HG03469 (cell line): ENCODE results near the gene ARHGAP6.
"Not testable (repeated sequence)": the region's sequence is repeated elsewhere in the genome, so short reads cannot be mapped to it uniquely, and the experiment has no call there.

Experiments
- ATAC-seq: cut with Tn5 transposase; IDR thresholded peaks from one replicate; pipeline ENCODE4 v1.9.1; 2021; ENCODE audit warnings: mild to moderate bottlenecking, moderate library complexity, moderate number of reproducible peaks; ENCODE audit not compliant: unreplicated experiment

ARHGAP6 gene

GRCh38 chrX:11533199-11533651, 132.5 kb downstream of the ARHGAP6 start:
- ATAC-seq: peak; percentile 68

DNA sequence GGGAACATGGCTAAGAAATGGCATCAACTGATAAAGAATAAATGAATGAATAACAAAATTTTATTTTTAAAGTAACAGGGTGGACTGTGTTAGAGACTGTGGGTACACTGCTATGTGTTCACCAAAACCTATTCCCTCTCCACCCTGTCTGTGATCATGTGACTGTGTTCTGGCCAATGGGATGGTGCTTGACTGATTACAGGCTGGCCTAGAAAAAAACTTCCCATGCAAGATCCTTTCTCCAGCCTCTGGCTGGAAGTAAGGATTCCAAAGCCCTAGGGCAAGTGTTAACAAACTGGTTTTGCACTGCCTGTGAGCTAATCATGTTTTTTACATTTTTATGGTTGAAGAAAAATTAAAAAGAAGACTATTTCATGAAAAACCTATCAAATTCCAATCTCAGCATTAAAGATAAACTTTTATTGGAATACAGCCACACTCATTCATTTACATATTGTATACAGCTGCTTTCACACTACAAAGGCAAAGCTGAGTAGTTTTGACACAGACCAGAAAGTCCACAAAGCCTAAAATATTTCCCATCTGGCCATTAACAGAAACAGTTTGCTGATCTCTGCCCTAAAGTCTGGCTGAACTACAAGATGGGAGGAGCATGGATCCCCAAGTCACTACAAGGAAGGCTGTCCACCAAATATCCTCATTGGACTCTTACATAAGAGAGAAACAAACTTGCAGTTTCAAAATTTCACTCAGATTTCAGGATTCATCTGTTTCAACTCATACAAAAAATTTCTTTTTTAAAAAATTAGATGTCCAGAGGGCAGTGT, 133.2 kb downstream of the ARHGAP6 start:
- no peak for ATAC-seq

- no peak for ATAC-seq
Measured at GRCh38 chrX:11531226-11531625, 134.5 kb downstream of the ARHGAP6 start.

DNA sequence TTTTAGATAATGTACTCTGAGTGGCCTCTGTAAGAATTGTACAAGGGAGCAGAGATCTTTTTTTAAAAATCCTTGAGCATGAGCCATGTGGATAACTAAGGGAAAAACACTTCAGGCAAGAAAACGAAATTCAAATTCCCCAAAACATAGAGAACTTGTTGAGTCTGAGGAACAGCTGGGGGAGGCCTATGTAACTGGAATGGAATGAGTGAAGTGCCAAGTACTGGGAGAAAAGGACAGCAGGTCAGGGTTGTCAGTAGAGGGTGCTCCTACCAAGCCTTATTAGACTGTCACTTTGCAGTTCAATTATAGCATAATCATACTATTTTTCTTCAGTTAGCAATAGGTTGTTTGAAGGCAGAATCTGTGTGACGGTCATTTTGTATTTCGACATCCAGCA, 135.1 kb downstream of the ARHGAP6 start:
- no peak for ATAC-seq

GRCh38 chrX:11528623-11529022, 137.1 kb downstream of the ARHGAP6 start:
- ATAC-seq: no peak

- ATAC-seq: no peak
Measured at GRCh38 chrX:11525685-11526084, 140.0 kb downstream of the ARHGAP6 start.

DNA sequence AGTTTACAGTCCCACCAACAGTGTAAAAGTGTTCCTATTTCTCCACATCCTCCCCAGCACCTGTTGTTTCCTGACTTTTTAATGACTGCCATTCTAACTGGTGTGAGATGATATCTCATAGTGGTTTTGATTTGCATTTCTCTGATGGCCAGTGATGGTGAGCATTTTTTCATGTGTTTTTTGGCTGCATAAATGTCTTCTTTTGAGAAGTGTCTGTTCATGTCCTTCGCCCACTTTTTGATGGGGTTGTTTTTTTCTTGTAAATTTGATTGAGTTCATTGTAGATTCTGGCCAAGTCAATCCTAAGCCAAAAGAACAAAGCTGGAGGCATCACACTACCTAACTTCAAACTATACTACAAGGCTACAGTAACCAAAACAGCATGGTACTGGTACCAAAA, 146.5 kb downstream of the ARHGAP6 start:
- not testable (repeated sequence) for ATAC-seq

GRCh38 chrX:11509786-11510185, 155.9 kb downstream of the ARHGAP6 start:
- no peak for ATAC-seq

GRCh38 chrX:11504234-11504633, 161.5 kb downstream of the ARHGAP6 start:
- ATAC-seq: no peak

- no peak for ATAC-seq
Measured at GRCh38 chrX:11499076-11500044, 166.4 kb downstream of the ARHGAP6 start.

DNA sequence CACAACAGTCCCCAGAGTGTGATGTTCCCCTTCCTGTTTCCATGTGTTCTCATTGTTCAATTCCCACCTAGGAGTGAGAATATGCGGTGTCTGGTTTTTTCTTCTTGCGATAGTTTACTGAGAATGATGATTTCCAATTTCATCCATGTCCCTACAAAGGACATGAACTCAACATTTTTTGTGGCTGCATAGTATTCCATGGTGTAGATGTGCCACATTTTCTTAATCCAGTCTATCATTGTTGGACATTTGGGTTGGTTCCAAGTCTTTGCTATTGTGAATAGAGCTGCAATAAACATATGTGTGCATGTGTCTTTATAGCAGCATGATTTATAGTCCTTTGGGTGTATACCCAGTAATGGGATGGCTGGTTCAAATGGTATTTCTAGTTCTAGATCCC, 174.3 kb downstream of the ARHGAP6 start:
- not testable (repeated sequence) for ATAC-seq

GRCh38 chrX:11484290-11484689, 181.4 kb downstream of the ARHGAP6 start:
- ATAC-seq: no peak

DNA sequence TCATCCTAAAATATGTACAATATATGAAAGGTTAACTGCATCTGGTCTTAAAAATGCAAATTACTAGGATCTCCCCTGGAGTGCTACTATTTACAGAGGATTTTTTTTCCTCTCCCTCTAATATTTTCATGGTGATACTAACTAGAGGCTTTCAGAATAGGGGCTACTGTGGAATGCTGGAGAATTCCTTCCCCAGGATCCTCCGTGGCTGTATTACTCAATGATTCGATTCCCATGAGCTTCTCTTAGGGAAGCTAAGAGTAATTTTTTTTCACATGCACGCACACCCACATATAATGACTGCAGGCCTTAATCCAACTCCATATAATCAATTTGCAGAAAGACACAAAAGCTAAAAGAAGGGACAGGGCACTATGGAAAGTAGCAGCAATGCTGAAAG, 184.7 kb downstream of the ARHGAP6 start:
- ATAC-seq: no peak

GRCh38 chrX:11480626-11481025, 185.1 kb downstream of the ARHGAP6 start:
- no peak for ATAC-seq

GRCh38 chrX:11478911-11479310, 186.8 kb downstream of the ARHGAP6 start:
- ATAC-seq: no peak

DNA sequence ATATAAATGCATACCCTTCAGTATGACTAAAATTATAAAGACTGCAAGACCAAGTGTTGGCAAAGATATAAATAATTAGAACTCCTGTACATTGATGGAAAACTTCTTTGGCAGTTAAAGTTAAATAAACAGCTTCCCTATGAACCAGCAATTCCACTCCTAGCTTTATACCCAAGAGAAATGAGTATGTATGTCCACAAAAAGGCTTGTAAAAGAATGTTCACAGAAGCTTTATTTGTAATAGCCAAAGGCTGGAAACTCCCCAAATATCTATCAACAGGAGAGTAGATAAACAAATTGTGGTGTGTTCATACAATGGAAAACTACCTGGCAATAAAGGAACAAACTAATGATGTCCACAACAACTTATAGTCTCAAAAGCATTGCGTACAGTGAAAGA, 187.7 kb downstream of the ARHGAP6 start:
- ATAC-seq: no peak

GRCh38 chrX:11474576-11474975, 191.1 kb downstream of the ARHGAP6 start:
- no peak for ATAC-seq

- ATAC-seq: no peak
Measured at GRCh38 chrX:11474021-11474420, 191.7 kb downstream of the ARHGAP6 start.

DNA sequence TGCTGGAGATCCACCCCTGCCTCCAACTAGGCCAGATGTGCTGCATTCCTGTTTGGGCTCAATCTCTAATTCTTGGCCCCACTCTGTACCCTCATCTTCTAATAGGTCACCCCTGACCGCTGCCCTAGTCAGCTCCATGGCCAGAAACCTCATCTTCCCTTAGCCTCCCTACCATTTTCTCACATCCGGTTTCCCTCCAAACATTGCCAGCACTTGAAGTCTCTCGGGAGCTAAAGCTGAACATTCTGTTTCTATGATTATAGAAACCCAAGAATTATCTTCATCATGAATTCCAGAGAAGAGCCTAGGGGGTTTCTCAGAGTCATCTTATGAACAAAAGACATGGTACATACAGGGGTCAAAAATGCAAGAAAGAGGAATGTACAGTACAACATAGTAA, 192.8 kb downstream of the ARHGAP6 start:
- no peak for ATAC-seq

GRCh38 chrX:11472381-11472780, 193.3 kb downstream of the ARHGAP6 start:
- no peak for ATAC-seq

GRCh38 chrX:11470250-11470974, 195.3 kb downstream of the ARHGAP6 start:
- no peak for ATAC-seq
